ENCODE results near the gene DDIAS. TPM values are rescaled to one million over a fixed set of nuclear protein-coding genes. Genes with fewer than 3 reads are reported as not detected.
"Not testable (repeated sequence)": the region's sequence is repeated elsewhere in the genome, so short reads cannot be mapped to it uniquely, and the experiment has no call there.

The DDIAS gene
- polyA plus RNA-seq, 1 donor from 2014 or later, result 0.26 TPM

- Histone ChIP-seq H3K9me2 (ENCODE audit: insufficient read depth, low read length) (no peaks in the 10 kb centered on the region), H3K79me2 (replicated peaks; ENCODE audit: insufficient read depth, low read length) (no peaks in the 10 kb centered on the region), H2AFZ (ENCODE audit: low read depth, low read length) (no peak overlapping the region), H3K4me2 (ENCODE audit: low read length) (no peak overlapping the region), H3K9me3 (ENCODE audit: low read length) (no peaks in the 10 kb centered on the region), H4K20me1 (ENCODE audit: insufficient read depth) (no peaks in the 10 kb centered on the region), H3K27ac (ENCODE audit: low read length) (no peak overlapping the region), H3K36me3 (ENCODE audit: insufficient read depth, low read length) (no peaks in the 10 kb centered on the region), H3F3A (ENCODE audit: insufficient read depth, low read length, poor library complexity, severe bottlenecking) (no peaks in the 10 kb centered on the region), H3K9ac (ENCODE audit: low read length) (no peak overlapping the region), H3K27me3 (ENCODE audit: insufficient read depth, low read depth, low read length) (no peaks in the 10 kb centered on the region), H3K4me3 (ENCODE audit: low read length) (no peak overlapping the region)
- TF ChIP-seq RAD21 (conservative IDR thresholded peaks at IDR 0.05) (no peak), EP300 (conservative IDR thresholded peaks at IDR 0.05; ENCODE audit: poor library complexity, severe bottlenecking) (no peak), POLR2AphosphoS5 (IDR thresholded peaks at IDR 0.05) (no peak), SMC3 (conservative IDR thresholded peaks at IDR 0.05; ENCODE audit: poor library complexity) (no peak), EZH2 (IDR thresholded peaks at IDR 0.05; ENCODE audit: borderline replicate concordance, insufficient read depth, low read length, poor library complexity, severe bottlenecking) (no peak), MXI1 (conservative IDR thresholded peaks at IDR 0.05; ENCODE audit: poor library complexity, severe bottlenecking) (no peak), REST (IDR thresholded peaks at IDR 0.05; ENCODE audit: borderline replicate concordance) (no peak), TAF1 (IDR thresholded peaks at IDR 0.05; ENCODE audit: low read depth) (no peak)
- TF ChIP-seq, protein P1, sequence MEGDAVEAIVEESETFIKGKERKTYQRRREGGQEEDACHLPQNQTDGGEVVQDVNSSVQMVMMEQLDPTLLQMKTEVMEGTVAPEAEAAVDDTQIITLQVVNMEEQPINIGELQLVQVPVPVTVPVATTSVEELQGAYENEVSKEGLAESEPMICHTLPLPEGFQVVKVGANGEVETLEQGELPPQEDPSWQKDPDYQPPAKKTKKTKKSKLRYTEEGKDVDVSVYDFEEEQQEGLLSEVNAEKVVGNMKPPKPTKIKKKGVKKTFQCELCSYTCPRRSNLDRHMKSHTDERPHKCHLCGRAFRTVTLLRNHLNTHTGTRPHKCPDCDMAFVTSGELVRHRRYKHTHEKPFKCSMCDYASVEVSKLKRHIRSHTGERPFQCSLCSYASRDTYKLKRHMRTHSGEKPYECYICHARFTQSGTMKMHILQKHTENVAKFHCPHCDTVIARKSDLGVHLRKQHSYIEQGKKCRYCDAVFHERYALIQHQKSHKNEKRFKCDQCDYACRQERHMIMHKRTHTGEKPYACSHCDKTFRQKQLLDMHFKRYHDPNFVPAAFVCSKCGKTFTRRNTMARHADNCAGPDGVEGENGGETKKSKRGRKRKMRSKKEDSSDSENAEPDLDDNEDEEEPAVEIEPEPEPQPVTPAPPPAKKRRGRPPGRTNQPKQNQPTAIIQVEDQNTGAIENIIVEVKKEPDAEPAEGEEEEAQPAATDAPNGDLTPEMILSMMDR (IDR thresholded peaks at IDR 0.05; ENCODE audit: poor library complexity, severe bottlenecking), result no peak
Measured at GRCh38 chr11:82945682-82946081, 44.1 kb downstream of the DDIAS start.

GRCh38 chr11:82949352-82949751 lies 47.8 kb downstream of the DDIAS start:
- Histone ChIP-seq H3F3A (ENCODE audit: insufficient read depth, low read length, poor library complexity, severe bottlenecking) (no peaks in the 10 kb centered on the region), H3K27me3 (ENCODE audit: insufficient read depth, low read depth, low read length) (no peaks in the 10 kb centered on the region), H3K4me3 (ENCODE audit: low read length) (no peak overlapping the region), H3K79me2 (replicated peaks; ENCODE audit: insufficient read depth, low read length) (no peaks in the 10 kb centered on the region), H3K9me3 (ENCODE audit: low read length) (no peaks in the 10 kb centered on the region), H3K9ac (ENCODE audit: low read length) (no peak overlapping the region), H2AFZ (ENCODE audit: low read depth, low read length) (no peak overlapping the region), H3K36me3 (ENCODE audit: insufficient read depth, low read length) (no peaks in the 10 kb centered on the region), H3K9me2 (ENCODE audit: insufficient read depth, low read length) (no peaks in the 10 kb centered on the region), H4K20me1 (ENCODE audit: insufficient read depth) (no peaks in the 10 kb centered on the region), H3K4me2 (ENCODE audit: low read length) (no peak overlapping the region), H3K27ac (ENCODE audit: low read length) (no peak overlapping the region)
- TF ChIP-seq REST (IDR thresholded peaks at IDR 0.05; ENCODE audit: borderline replicate concordance), result no peak
- no peak for TF ChIP-seq SMC3 (conservative IDR thresholded peaks at IDR 0.05; ENCODE audit: poor library complexity)
- TF ChIP-seq, protein P1 (IDR thresholded peaks at IDR 0.05; ENCODE audit: poor library complexity, severe bottlenecking), result no peak
- no peak for TF ChIP-seq POLR2AphosphoS5 (IDR thresholded peaks at IDR 0.05)
- no peak for TF ChIP-seq MXI1 (conservative IDR thresholded peaks at IDR 0.05; ENCODE audit: poor library complexity, severe bottlenecking)
- no peak for TF ChIP-seq RAD21 (conservative IDR thresholded peaks at IDR 0.05)
- no peak for TF ChIP-seq EZH2 (IDR thresholded peaks at IDR 0.05; ENCODE audit: borderline replicate concordance, insufficient read depth, low read length, poor library complexity, severe bottlenecking)
- TF ChIP-seq TAF1 (IDR thresholded peaks at IDR 0.05; ENCODE audit: low read depth), result no peak
- no peak for TF ChIP-seq EP300 (conservative IDR thresholded peaks at IDR 0.05; ENCODE audit: poor library complexity, severe bottlenecking)

DNA sequence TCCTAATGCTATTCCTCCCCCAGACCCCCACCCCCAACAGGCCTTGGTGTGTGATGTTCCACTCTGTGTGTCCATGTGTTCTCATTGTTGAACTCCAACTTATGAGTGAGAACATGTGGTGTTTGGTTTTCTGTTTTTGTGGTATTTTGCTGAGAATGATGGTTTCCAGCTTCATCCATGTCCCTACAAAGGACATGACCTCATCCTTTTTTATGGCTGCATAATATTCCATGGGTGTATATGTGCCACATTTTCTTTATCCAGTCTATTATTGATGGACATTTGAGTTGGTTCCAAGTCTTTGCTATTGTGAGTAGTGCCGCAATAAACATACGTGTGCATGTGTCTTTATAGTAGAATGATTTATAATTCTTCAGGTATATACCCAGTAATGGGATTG lies 49.0 kb downstream of the DDIAS start:
- not testable (repeated sequence) for H3K27me3 ChIP-seq (ENCODE audit: insufficient read depth, low read depth, low read length); H2AFZ ChIP-seq (ENCODE audit: low read depth, low read length); H3K9me2 ChIP-seq (ENCODE audit: insufficient read depth, low read length); H3K9me3 ChIP-seq (ENCODE audit: low read length); H3F3A ChIP-seq (ENCODE audit: insufficient read depth, low read length, poor library complexity, severe bottlenecking); H3K27ac ChIP-seq (ENCODE audit: low read length); H4K20me1 ChIP-seq (ENCODE audit: insufficient read depth); H3K4me3 ChIP-seq (ENCODE audit: low read length); H3K36me3 ChIP-seq (ENCODE audit: insufficient read depth, low read length); H3K4me2 ChIP-seq (ENCODE audit: low read length); H3K79me2 ChIP-seq (replicated peaks; ENCODE audit: insufficient read depth, low read length); H3K9ac ChIP-seq (ENCODE audit: low read length)

Measured in neural cell (in vitro differentiated cells).